K562 (cell line): ENCODE results near the gene ZNF598.

Experiments used
- EZH2 ChIP-seq: IDR thresholded peaks from 2 replicates; pipeline ENCODE4 v1.6.1; 2012; ENCODE audit warnings: low read depth, mild to moderate bottlenecking, inconsistent platforms, low read length, borderline replicate concordance
- NCOA1 ChIP-seq: fragments of 450-650 bp; IDR thresholded peaks from 2 replicates; pipeline ENCODE4 v1.6.1; 2016; ENCODE audit warnings: low read depth
- POLR2A ChIP-seq: fragments of 450-650 bp; conservative IDR thresholded peaks from 2 replicates; pipeline ENCODE4 v1.6.1; 2016
- ZBTB1 ChIP-seq: sonication (generic); formaldehyde crosslinking; IDR thresholded peaks from 2 replicates; pipeline ENCODE4 v1.8.1; 2023; ENCODE audit warnings: missing genetic modification reagents, low read depth, mild to moderate bottlenecking, borderline replicate concordance
- ZFX ChIP-seq: sonication (generic); formaldehyde crosslinking; IDR thresholded peaks from 2 replicates; pipeline ENCODE4 v1.8.0; 2022; ENCODE audit warnings: mild to moderate bottlenecking, missing genetic modification reagents, moderate library complexity
- ZNF3 ChIP-seq: fragments of 250-450 bp; sonication (Bioruptor Pico); IDR thresholded peaks from 2 replicates; pipeline ENCODE4 v1.5.0; 2021; ENCODE audit warnings: mild to moderate bottlenecking, moderate library complexity
- TF ChIP-seq, protein P1 (sequence below): fragments of 250-450 bp; sonication (Bioruptor Pico); IDR thresholded peaks from 2 replicates; pipeline ENCODE4 v1.4.0; 2020; ENCODE audit warnings: mild to moderate bottlenecking

DNA sequence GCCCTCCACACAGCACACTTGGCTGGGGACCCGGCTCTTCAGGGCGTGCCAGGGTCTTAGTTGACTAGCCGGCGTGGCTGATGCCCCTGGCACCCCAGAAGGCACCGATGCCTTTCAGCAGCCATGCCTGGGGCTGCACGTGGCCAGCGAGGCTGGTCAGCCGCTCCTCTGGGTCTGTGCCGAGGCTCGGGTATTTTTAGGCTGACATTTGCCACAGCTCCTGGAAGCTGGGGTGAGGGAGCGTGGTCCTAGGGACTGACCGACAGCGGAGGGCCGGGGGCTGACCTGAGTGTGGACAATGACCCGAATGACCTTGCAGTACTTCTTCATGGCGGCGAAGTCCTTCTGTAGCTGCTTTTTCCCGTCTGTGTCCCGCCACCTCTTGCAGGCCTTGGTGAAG lies 59.1 kb downstream of the ZNF598 start:
- no peak for TF ChIP-seq ZBTB1
- no peak for TF ChIP-seq EZH2
- no peak for TF ChIP-seq NCOA1
- TF ChIP-seq POLR2A: no peak
- TF ChIP-seq, protein P1, sequence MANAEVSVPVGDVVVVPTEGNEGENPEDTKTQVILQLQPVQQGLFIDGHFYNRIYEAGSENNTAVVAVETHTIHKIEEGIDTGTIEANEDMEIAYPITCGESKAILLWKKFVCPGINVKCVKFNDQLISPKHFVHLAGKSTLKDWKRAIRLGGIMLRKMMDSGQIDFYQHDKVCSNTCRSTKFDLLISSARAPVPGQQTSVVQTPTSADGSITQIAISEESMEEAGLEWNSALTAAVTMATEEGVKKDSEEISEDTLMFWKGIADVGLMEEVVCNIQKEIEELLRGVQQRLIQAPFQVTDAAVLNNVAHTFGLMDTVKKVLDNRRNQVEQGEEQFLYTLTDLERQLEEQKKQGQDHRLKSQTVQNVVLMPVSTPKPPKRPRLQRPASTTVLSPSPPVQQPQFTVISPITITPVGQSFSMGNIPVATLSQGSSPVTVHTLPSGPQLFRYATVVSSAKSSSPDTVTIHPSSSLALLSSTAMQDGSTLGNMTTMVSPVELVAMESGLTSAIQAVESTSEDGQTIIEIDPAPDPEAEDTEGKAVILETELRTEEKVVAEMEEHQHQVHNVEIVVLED (CRISPR knock-in tag): no peak
- TF ChIP-seq ZNF3 (CRISPR knock-in tag): no peak
- TF ChIP-seq ZFX (CRISPR knock-in tag): no peak
